HCT116 (cell line): Measurements from ENCODE around the gene RAG1. TPM values are rescaled to one million over a fixed set of nuclear protein-coding genes. Genes with fewer than 3 reads are reported as not detected.

Source experiments
- ATAC-seq: fragments of 200-7000 bp; cut with Tn5 transposase; 2 replicates; pipeline ENCODE4 v1.9.1; 2020; ENCODE audit warnings: mild to moderate bottlenecking, moderate library complexity
- BruUV-seq: library from RNA; stranded (reverse); fragments of 400-500 nt; replicated peaks from 2 replicates; lab custom pipeline; 2021; lab: Mats Ljungman, UMichigan
- CTCF ChIA-PET: fragments of 300-600 bp; sonication (Branson Sonifier 250); formaldehyde crosslinking; loops from one replicate; lab custom pipeline; 2021; ENCODE audit warnings: antibody characterized with exemption; lab: Charles Lee
- POLR2A ChIA-PET: fragments of 300-600, 350-600 bp; sonication (Branson Sonifier 250); formaldehyde crosslinking; loops from one replicate; lab custom pipeline; 2021; ENCODE audit warnings: antibody characterized with exemption; lab: Charles Lee
- RAD21 ChIA-PET, 2 experiments: fragments of 300-600 bp; sonication (Branson Sonifier 250); formaldehyde crosslinking; loops; one replicate each; lab custom pipeline; 2023; ENCODE audit warnings: low total read pairs in 2 of 2; ENCODE audit not compliant: uncharacterized antibody in 2 of 2, unreplicated experiment in 2 of 2, low non-redundant PET in 1 of 2; lab: Charles Lee
- DNase-seq: peaks from one replicate; pipeline ENCODE4 v3.0.0-alpha.2; 2010; ENCODE audit warnings: low read depth, low spot score
- H2AFZ ChIP-seq: fragments of 200-600 bp; shearing (Covaris generic), sonication (generic); 2 replicates; pipeline ENCODE4 v1.6.1; 2017; ENCODE audit warnings: low read depth, mixed run types, mixed read lengths, antibody characterized with exemption, low read length; ENCODE audit not compliant: poor library complexity, severe bottlenecking
- H3K27ac ChIP-seq: 2 replicates; pipeline ENCODE4 v1.5.1; 2012; ENCODE audit warnings: low read depth, low read length
- H3K27me3 ChIP-seq: fragments of 200-600 bp; sonication (generic); 2 replicates; pipeline ENCODE4 v1.6.1; 2016; ENCODE audit warnings: mixed run types, low read length, mixed read lengths; ENCODE audit not compliant: insufficient read depth
- H3K36me3 ChIP-seq, 2 experiments: fragments of 200-500 bp in 1 of 2; fragments of 200-600 bp in 1 of 2; sonication (Bioruptor generic) in 1 of 2; sonication (generic) in 1 of 2; 2 replicates each; pipeline versions ENCODE4 v1.5.1 to v1.6.1; 2014 to 2016; ENCODE audit warnings: low read length in 2 of 2, inconsistent platforms in 1 of 2, mixed read lengths in 1 of 2, mixed run types in 1 of 2; ENCODE audit not compliant: insufficient read depth in 2 of 2, control insufficient read depth in 1 of 2
- H3K4me1 ChIP-seq, 2 experiments: fragments of 200-600 bp in 1 of 2; sonication (generic) in 1 of 2; 2 replicates each; pipeline versions ENCODE4 v1.5.1 to v1.6.1; 2012 to 2017; ENCODE audit warnings: low read length in 2 of 2, inconsistent platforms in 1 of 2, mild to moderate bottlenecking in 1 of 2, mixed read lengths in 1 of 2, mixed run types in 1 of 2, moderate library complexity in 1 of 2; ENCODE audit not compliant: insufficient read depth in 2 of 2, control insufficient read depth in 1 of 2
- H3K4me2 ChIP-seq: fragments of 200-600 bp; sonication (generic); 2 replicates; pipeline ENCODE4 v1.6.1; 2017; ENCODE audit warnings: mixed run types, low read length, mixed read lengths
- H3K4me3 ChIP-seq, 2 experiments: fragments of 200-600 bp in 1 of 2; sonication (generic) in 1 of 2; replicated peaks in 1 of 2; 2 replicates each; pipeline ENCODE4 v1.5.1; 2011 to 2016; ENCODE audit warnings: low read length in 2 of 2, control low read depth in 1 of 2, low read depth in 1 of 2, mild to moderate bottlenecking in 1 of 2, mixed read lengths in 1 of 2, mixed run types in 1 of 2
- H3K79me2 ChIP-seq: fragments of 200-600 bp; sonication (generic); 2 replicates; pipeline ENCODE4 v1.6.1; 2017; ENCODE audit warnings: mild to moderate bottlenecking, mixed run types, low read length, moderate library complexity, mixed read lengths; ENCODE audit not compliant: insufficient read depth
- H3K9ac ChIP-seq: fragments of 200-600 bp; sonication (generic); 2 replicates; pipeline ENCODE4 v1.6.1; 2016; ENCODE audit warnings: low read length, mixed read lengths
- H3K9me2 ChIP-seq: fragments of 200-600 bp; sonication (generic), shearing (Covaris generic); 2 replicates; pipeline ENCODE4 v1.6.1; 2017; ENCODE audit warnings: mixed run types, mild to moderate bottlenecking, moderate library complexity; ENCODE audit not compliant: insufficient read depth
- H3K9me3 ChIP-seq, 2 experiments: fragments of 200-500 bp in 1 of 2; fragments of 200-600 bp in 1 of 2; sonication (Bioruptor generic) in 1 of 2; sonication (generic) in 1 of 2; 2 replicates each; pipeline ENCODE4 v1.6.1; 2014 to 2017; ENCODE audit warnings: low read length in 2 of 2, mixed read lengths in 2 of 2, inconsistent platforms in 1 of 2, low read depth in 1 of 2, mild to moderate bottlenecking in 1 of 2, mixed run types in 1 of 2, moderate library complexity in 1 of 2; ENCODE audit not compliant: control insufficient read depth in 1 of 2, insufficient read depth in 1 of 2
- H4K20me1 ChIP-seq: fragments of 200-600 bp; sonication (generic), shearing (Covaris generic); 2 replicates; pipeline ENCODE4 v1.6.1; 2017; ENCODE audit warnings: mixed run types, mild to moderate bottlenecking, moderate library complexity; ENCODE audit not compliant: insufficient read depth
- ATF3 ChIP-seq: IDR thresholded peaks from 2 replicates; pipeline ENCODE4 v1.6.1; 2012
- CTCF ChIP-seq, 3 experiments: fragments of 200-600 bp in 1 of 3; sonication (generic) in 1 of 3; IDR thresholded peaks in 2 of 3; conservative IDR thresholded peaks in 1 of 3; 2 replicates each; pipeline ENCODE4 v1.5.1; 2012 to 2017; ENCODE audit warnings: low read depth in 2 of 3, low read length in 2 of 3, antibody characterized with exemption in 1 of 3, borderline replicate concordance in 1 of 3, control low read depth in 1 of 3, mild to moderate bottlenecking in 1 of 3, mixed read lengths in 1 of 3, mixed run types in 1 of 3, moderate library complexity in 1 of 3; ENCODE audit not compliant: insufficient read depth in 1 of 3
- ELF1 ChIP-seq: IDR thresholded peaks from 2 replicates; pipeline ENCODE4 v1.6.1; 2012; ENCODE audit warnings: low read depth, borderline replicate concordance
- EZH2 ChIP-seq: fragments of 200-600 bp; sonication (generic); IDR thresholded peaks from 2 replicates; pipeline ENCODE4 v1.6.1; 2017; ENCODE audit warnings: antibody characterized with exemption, mixed run types
- EZH2phosphoT487 ChIP-seq: fragments of 200-600 bp; IDR thresholded peaks from 2 replicates; pipeline ENCODE4 v1.6.1; 2018; ENCODE audit warnings: antibody characterized with exemption, borderline replicate concordance
- FOSL1 ChIP-seq: IDR thresholded peaks from 2 replicates; pipeline ENCODE4 v1.6.1; 2012; ENCODE audit warnings: low read depth
- JUND ChIP-seq: IDR thresholded peaks from 2 replicates; pipeline ENCODE4 v1.6.1; 2012
- MAX ChIP-seq: IDR thresholded peaks from 2 replicates; pipeline ENCODE4 v1.6.1; 2012
- POLR2A ChIP-seq: IDR thresholded peaks from 2 replicates; pipeline ENCODE4 v1.7.0; 2011; ENCODE audit warnings: borderline replicate concordance; ENCODE audit not compliant: insufficient read depth, insufficient read length; ENCODE audit errors: extremely low read depth
- POLR2AphosphoS5 ChIP-seq: IDR thresholded peaks from 2 replicates; pipeline ENCODE4 v1.6.1; 2011; ENCODE audit warnings: mild to moderate bottlenecking, low read depth, low read length, moderate library complexity
- RAD21 ChIP-seq: IDR thresholded peaks from 2 replicates; pipeline ENCODE4 v1.6.1; 2012; ENCODE audit warnings: low read depth, mild to moderate bottlenecking
- SIN3A ChIP-seq: IDR thresholded peaks from 2 replicates; pipeline ENCODE4 v1.6.1; 2012; ENCODE audit warnings: low read depth
- SRF ChIP-seq: IDR thresholded peaks from 2 replicates; pipeline ENCODE4 v1.6.1; 2012; ENCODE audit warnings: low read depth
- TCF7L2 ChIP-seq: IDR thresholded peaks from 2 replicates; pipeline ENCODE4 v1.7.0; 2011; ENCODE audit warnings: borderline replicate concordance, inconsistent platforms; ENCODE audit not compliant: insufficient read depth, insufficient read length; ENCODE audit errors: extremely low read depth
- YY1 ChIP-seq: IDR thresholded peaks from 2 replicates; pipeline ENCODE4 v1.6.1; 2011; ENCODE audit warnings: low read length, low read depth, moderate library complexity, mild to moderate bottlenecking; ENCODE audit not compliant: insufficient replicate concordance; ENCODE audit errors: extremely low read depth
- ZFX ChIP-seq: fragments of 450-650 bp; IDR thresholded peaks from 2 replicates; pipeline ENCODE4 v1.6.1; 2017
- ZNF274 ChIP-seq: fragments of 200-500 bp; sonication (Bioruptor generic); IDR thresholded peaks from 2 replicates; pipeline ENCODE4 v1.6.1; 2014; ENCODE audit warnings: mild to moderate bottlenecking, low read depth, low read length, inconsistent platforms
- intact Hi-C: fragments of 100-400 bp; cut with micrococcal nuclease; formaldehyde crosslinking; loops from 2 replicates; pipeline ENCODE4 v1.10.0; 2022
- total RNA-seq: library from RNA; stranded (reverse); gene quantifications from one replicate; pipeline ENCODE4 v1.2.1, GENCODE V29; 2021; ENCODE audit not compliant: unreplicated experiment

RAG1 gene
- total RNA-seq, 1 experiment from 2014 or later: 0.54 TPM

- ChIA-PET POLR2A (no interaction called here), CTCF (no interaction called here)
- no peak within 1 kb of the TSS for H3K9ac ChIP-seq
These were observed 30.2 kb downstream of the RAG1 start, which contains the start of gene RAG2 for GRCh38 chr11:36598051-36598450. Gene RAG2 (minus strand): TSS chr11:36598236. CDS start chr11:36594168, 4,068 bp downstream.

GRCh38 chr11:36600180-36600579 lies 32.4 kb downstream of the RAG1 start:
- no TSS peak for BruUV-seq
- no peak for TF ChIP-seq SRF
- no peak for TF ChIP-seq ZFX
- no peak for TF ChIP-seq EZH2
- no peak for TF ChIP-seq CTCF (IDR thresholded peaks at IDR 0.05 in 2 of 3, conservative IDR thresholded peaks at IDR 0.05 in 1 of 3; ENCODE audit: borderline replicate concordance in 1 of 3, insufficient read depth in 1 of 3, low read depth in 2 of 3, low read length in 2 of 3)
- no peak for TF ChIP-seq TCF7L2
- no peak for TF ChIP-seq FOSL1
- no peak for TF ChIP-seq ATF3
- TF ChIP-seq POLR2A: no peak
- TF ChIP-seq MAX: no peak
- no peak for TF ChIP-seq ELF1
- no peak for TF ChIP-seq JUND
- TF ChIP-seq EZH2phosphoT487: no peak
- no peak for TF ChIP-seq RAD21
- no peak for TF ChIP-seq POLR2AphosphoS5
- no peak for TF ChIP-seq ZNF274

More at GRCh38 chr11:36598051-36598450, 30.2 kb downstream of the RAG1 start, which contains the start of gene RAG2:
- Histone ChIP-seq H3K4me3 (no peak within 1 kb of the TSS), H3K9me2 (no peaks in the 10 kb centered on the region), H3K79me2 (no peaks in the 10 kb centered on the region), H3K9me3 (no peaks in the 10 kb centered on the region), H3K4me1 (peaks cover 4 to 6% of the 10 kb centered on the region in 2 experiments; a peak in 1 of 4 replicates), H3K27me3 (no peaks in the 10 kb centered on the region), H2AFZ (no peak within 1 kb of the TSS), H3K36me3 (no peaks in the 10 kb centered on the region), H4K20me1 (no peaks in the 10 kb centered on the region), H3K4me2 (no peak within 1 kb of the TSS), H3K27ac (no peak within 1 kb of the TSS)
- intact Hi-C loops: no loop called here
- TF ChIP-seq SIN3A (no peak), ZFX (no peak), MAX (no peak), ELF1 (no peak), YY1 (no peak)
- no TSS peak for BruUV-seq
- ATAC-seq: no peak
- RAD21 ChIA-PET: no interaction called here
- no peak for DNase-seq

More at GRCh38 chr11:36600180-36600579, 32.4 kb downstream of the RAG1 start:
- Histone ChIP-seq H3K4me2 (no peak overlapping the region), H4K20me1 (no peaks in the 10 kb centered on the region), H2AFZ (no peak overlapping the region), H3K27me3 (no peaks in the 10 kb centered on the region), H3K9me3 (no peaks in the 10 kb centered on the region), H3K9me2 (no peaks in the 10 kb centered on the region), H3K36me3 (no peaks in the 10 kb centered on the region), H3K4me3 (no peak overlapping the region), H3K9ac (no peak overlapping the region), H3K4me1 (peaks cover 2 to 3% of the 10 kb centered on the region in 2 experiments; a peak in 1 of 4 replicates), H3K79me2 (no peaks in the 10 kb centered on the region), H3K27ac (no peak overlapping the region)
- CTCF ChIA-PET: no interaction called here
- DNase-seq (no peak), ATAC-seq (no peak)
- intact Hi-C loops: no loop called here
- POLR2A ChIA-PET: no interaction called here
- RAD21 ChIA-PET: no interaction called here
